H7 (cell line): Measurements from ENCODE around the gene HNRNPL. TPM values are rescaled to one million over a fixed set of nuclear protein-coding genes. Genes with fewer than 3 reads are reported as not detected.
A peak's percentile ranks its signal among the peaks of the same experiment; 100 is the strongest.
"Not testable (repeated sequence)": the region's sequence is repeated elsewhere in the genome, so short reads cannot be mapped to it uniquely, and the experiment has no call there.

Source experiments
- DNase-seq: peaks from one replicate; pipeline ENCODE4 v3.0.0; 2012
- H3K27me3 ChIP-seq: 2 replicates; pipeline ENCODE4 v1.6.0; 2011; ENCODE audit warnings: mild to moderate bottlenecking, low read length; ENCODE audit not compliant: control insufficient read depth, insufficient read depth
- H3K36me3 ChIP-seq: replicated peaks from 2 replicates; pipeline ENCODE4 v1.5.1; 2011; ENCODE audit warnings: low read length; ENCODE audit not compliant: control insufficient read depth, insufficient read depth
- H3K4me3 ChIP-seq: 2 replicates; pipeline ENCODE4 v1.5.1; 2011; ENCODE audit warnings: low read depth, mild to moderate bottlenecking, control low read depth, low read length, moderate library complexity; ENCODE audit not compliant: insufficient read depth
- total RNA-seq: library from RNA; depleted of rRNA; stranded (reverse); fragments of >200 nt; shearing (Covaris generic); gene quantifications from 2 replicates; pipeline ENCODE4 v1.2.3, GENCODE V29; 2014

Gene HNRNPL
- total RNA-seq, 1 experiment from 2014 or later = 591 TPM

DNA sequence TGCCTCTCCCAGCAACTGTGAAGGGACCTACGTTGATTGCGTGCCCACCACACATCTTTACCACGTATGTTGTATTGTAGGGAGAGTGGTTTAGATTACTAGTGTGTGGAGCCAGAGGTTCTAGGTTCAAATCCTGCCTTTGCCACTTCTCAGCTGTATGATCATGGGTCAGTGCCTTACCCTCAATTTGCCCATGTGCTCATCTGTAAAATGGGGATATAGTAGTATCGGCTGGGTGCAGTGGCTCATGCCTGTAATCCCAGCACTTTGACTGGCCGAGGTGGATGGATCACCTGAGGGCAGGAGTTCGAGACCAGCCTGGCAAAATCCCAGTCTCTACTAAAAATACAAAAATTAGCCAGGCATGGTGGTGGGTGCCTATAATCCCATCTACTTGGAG, 36.5 kb downstream of the HNRNPL start:
- H3K27me3 ChIP-seq = no peaks in the 10 kb centered on the region

DNA sequence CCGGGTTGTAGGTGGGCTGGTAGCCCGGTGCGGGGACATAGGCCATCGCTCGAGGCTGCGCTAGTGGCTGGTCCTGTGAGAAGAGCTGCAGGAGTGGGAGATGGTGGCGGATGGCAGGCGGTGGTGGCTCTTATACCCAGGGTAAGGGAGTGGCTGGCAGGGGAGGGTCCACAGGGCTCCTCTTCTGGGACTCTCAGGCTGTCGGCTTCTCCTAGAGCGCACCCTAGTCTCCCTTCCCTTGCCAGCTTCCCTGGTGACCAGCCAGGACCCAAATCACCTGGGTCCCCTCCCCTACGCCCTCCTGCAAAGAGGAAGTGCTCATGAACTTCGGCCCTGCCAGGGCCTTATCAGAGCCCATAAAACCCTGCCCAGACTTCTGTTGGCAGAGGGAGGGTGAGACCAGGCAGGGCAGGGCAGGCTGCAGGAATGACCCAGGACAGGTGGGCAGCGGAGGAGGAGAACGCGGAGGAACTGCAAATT, 36.9 kb downstream of the HNRNPL start, which contains the start of gene LGALS4:
LGALS4 (minus strand) TSS at position 105 of the 480 bp plus-strand sequence; CDS start at position 46, 59 bp downstream.
- DNase-seq = peak; percentile 64
- Histone ChIP-seq H3K27me3 (no peaks in the 10 kb centered on the region), H3K36me3 (peaks cover 4% of the 10 kb centered on the region), H3K4me3 (no peak within 1 kb of the TSS)

More for the DNA sequence above, 36.5 kb downstream of the HNRNPL start:
- no peak for DNase-seq
- Histone ChIP-seq H3K4me3 (no peak overlapping the region), H3K36me3 (peaks cover 4% of the 10 kb centered on the region)

DNA sequence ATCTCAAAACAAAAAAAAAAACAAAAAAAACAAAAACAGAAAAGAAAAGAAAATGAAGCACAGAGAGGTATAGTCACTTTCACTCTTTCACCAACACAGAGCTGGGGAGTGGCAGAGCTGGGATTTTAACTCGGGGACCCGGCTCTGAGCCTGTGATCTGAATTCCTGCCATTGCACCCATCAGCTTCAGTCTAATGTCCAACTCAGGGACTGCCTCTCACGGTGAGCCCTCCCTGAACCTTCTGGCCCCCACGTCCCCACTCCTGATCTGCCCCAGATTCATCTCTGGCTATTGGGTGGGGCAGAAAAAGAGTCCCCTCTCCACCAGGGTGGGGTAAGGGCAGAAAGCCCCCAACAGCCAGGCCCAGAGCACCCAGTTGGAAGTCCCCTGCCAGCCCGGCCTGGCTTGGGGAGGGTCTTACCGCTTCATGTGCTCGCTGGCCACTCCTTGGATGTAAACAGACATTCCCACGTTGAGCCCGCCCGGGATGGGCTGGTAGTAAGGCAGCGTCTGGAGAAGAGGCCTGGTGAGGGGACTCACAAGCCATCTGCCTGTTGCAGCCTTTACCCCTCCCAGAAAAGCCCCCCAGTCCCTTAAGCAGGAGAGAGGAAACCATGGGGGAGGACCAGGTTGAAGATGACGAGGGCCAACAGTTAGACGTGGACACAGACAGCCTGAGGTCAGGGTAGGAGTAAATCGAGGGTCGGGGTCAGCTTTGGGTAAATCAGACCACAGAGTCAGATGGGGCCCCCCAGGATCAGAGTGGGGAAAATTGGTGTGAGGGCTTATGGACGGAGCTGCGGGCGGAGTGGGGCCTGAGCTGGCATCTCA, 37.6 kb downstream of the HNRNPL start:
- Histone ChIP-seq H3K4me3 (no peak overlapping the region), H3K27me3 (no peaks in the 10 kb centered on the region), H3K36me3 (peaks cover 4% of the 10 kb centered on the region)
- DNase-seq = peak; percentile 45

DNA sequence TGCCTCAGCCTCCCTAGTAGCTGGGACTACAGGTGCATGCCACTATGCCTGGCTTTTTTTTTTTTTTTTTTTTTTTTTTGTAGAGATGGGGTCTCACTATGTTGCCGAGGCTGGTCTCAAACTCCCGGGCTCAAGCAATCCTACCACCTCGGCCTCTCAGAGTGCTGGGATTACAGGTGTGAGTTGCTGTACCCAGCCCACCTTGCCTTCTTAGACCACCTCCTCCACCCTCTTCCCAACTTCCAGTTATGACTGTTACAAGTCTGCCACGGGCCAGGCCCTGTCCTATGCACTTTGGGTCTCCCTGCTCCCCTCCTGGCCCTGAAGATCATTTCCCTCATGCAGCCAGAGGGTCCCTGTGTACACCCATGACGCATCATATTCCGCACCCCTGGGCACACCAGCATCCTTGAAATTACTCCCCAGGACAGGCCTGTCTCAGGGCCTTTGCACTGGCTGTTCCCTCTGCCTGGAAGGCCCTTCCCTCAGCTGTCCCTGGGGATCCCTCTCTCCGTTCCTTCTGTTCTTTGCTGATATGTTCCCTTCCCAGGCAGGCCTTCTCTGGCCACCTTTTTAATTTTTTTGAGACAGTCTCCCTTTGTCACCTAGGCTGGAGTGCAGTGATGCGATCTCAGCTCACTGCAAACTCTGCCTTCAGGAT, 40.1 kb downstream of the HNRNPL start:
- peak; percentile 13 for DNase-seq

DNA sequence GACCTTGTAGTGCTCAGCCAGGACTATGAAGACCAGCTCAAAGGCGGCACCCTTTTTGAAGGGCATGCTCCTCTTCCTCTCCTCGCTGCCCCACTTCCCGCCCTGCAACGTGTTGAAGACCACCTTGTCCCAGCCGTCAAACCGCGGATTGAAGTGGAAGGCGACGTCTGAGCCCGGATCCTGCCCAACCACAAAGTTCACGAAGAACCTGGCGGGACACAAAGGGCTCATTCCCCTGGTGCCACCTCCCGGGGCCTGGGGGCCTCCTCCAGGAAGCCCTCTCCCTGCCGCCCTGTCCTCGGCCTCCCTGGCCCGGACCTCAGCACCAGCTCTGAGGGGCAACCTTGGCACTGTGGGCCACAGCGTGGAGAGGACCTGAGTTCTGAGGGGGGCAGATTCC, 41.0 kb downstream of the HNRNPL start:
- H3K4me3 ChIP-seq = no peak overlapping the region
- no peaks in the 10 kb centered on the region for H3K36me3 ChIP-seq
- no peaks in the 10 kb centered on the region for H3K27me3 ChIP-seq
- peak; percentile 37 for DNase-seq

More for the DNA sequence above, 40.1 kb downstream of the HNRNPL start:
- Histone ChIP-seq H3K4me3 (no peak overlapping the region), H3K27me3 (no peaks in the 10 kb centered on the region), H3K36me3 (no peaks in the 10 kb centered on the region)

DNA sequence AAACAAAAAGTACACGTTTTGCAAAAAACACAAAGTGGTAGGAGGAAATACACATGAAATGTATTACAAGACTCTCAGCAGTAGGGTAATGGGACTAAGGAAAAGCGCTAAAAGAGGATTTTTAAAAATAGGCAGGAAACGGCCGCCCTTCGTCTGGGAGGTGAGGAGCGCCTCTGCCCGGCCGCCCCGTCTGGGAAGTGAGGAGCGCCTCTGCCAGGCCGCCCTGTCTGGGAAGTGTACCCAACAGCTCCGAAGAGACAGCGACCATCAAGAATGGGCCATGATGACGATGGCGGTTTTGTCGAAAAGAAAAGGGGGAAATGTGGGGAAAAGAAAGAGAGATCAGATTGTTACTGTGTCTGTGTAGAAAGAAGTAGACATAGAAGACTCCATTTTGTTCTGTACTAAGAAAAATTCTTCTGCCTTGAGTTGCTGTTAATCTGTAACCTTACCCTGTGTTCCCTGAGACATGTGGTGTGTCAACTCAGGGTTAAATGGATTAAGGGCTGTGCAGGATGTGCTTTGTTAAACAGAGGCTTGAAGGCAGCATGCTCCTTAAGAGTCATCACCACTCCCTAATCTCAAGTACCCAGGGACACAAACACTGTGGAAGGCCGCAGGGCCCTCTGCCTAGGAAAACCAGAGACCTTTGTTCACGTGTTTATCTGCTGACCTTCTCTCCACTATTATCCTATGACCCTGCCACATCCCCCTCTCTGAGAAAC, 42.2 kb downstream of the HNRNPL start:
- not testable (repeated sequence) for H3K27me3 ChIP-seq, H3K36me3 ChIP-seq, DNase-seq, H3K4me3 ChIP-seq

DNA sequence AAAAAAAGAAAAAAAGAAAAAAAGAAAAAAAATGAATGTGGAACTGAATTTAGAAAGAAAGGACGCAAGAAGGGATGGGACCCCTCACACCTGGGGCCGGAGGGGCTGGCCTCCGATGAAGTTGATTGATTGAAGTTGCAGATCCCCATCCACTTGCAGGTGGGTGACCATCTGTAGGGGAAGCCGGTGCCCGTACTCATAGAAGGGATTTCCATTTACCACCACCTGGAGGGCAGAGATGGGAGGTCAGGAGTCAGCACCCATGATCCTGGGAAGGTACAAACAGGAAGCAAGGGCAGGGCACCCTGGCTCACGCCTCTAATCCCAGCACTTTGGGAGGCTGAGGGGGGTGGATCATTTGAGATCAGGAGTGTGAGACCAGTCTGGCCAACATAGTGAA, 43.4 kb downstream of the HNRNPL start:
- Histone ChIP-seq H3K36me3 (no peaks in the 10 kb centered on the region), H3K27me3 (no peaks in the 10 kb centered on the region), H3K4me3 (no peak overlapping the region)
- no peak for DNase-seq

DNA sequence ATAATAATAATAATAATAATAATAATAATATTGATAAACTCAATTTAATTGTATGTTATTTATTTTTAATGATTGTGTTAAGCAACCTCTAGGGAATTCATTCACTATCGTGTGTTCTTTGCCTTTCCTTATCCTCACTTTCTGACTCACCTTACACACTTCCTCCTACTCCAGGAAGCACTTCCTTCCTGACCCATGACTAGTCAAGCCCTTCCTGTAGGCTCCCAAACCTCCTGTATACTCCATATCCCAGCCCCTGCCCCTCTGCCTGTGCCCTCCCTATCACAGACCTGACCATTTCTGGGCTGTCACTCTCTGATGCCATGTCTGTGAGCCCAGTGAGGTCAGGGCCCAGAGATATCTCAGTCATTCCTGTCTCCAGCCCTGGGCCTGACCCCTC, 44.6 kb downstream of the HNRNPL start:
- H3K36me3 ChIP-seq = no peaks in the 10 kb centered on the region
- no peak overlapping the region for H3K4me3 ChIP-seq
- no peak for DNase-seq
- no peaks in the 10 kb centered on the region for H3K27me3 ChIP-seq

DNA sequence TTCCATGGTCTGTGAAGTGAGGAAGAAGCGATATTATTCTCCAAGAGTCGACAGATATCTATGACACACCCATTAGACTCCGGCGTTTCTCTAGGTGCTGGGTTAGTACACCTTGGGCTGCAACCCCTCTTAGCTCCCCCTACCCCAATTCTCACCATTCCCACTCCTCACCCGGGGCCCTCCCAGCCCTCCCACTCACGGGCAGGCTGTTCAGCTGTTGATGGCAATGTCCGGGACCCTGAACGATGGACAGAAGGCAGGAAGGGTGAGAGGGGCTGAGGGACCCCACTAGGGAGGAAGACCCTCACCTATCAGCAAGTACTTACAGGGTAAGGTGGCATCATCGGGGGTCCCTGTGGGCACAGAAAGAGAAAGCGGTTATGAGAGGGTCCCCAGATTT, 46.2 kb downstream of the HNRNPL start:
- Histone ChIP-seq H3K36me3 (no peaks in the 10 kb centered on the region), H3K27me3 (no peaks in the 10 kb centered on the region), H3K4me3 (no peak overlapping the region)
- peak; percentile 31 for DNase-seq

DNA sequence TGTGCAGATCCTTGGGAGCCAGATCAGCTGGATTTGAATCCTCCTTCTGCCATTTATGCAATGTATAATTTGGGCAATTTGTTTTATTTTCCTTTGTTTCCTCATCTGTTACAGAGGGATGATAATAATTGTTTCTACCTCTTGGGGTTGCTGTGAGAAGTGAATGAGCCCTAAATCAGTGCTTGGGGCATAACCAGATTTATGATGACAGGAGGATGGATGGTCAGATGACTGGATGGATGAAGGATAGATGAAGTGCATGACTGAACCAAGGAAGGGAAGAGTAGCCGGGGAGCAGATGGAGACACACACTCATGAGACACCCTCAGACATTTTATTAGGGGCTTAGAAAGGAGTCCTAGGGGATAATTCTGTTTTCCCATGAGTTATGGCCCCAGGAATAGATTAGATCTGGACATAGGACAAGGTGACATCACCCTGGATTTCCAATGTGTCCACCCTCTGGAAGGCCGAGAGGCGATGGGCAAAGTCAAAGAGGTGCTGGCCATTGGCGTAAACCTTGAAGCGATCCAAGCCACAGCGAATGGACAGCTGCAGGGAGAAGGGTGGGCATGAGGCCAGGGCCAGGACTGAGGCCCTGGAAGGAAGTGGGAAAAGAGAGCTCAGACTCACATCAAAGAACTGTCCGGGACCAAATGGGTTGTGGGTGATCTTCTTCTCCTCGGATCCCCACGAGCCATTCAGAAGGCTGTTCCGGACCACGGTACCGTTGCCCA, 48.3 kb downstream of the HNRNPL start:
- no peak overlapping the region for H3K4me3 ChIP-seq
- H3K36me3 ChIP-seq = no peaks in the 10 kb centered on the region
- no peaks in the 10 kb centered on the region for H3K27me3 ChIP-seq
- DNase-seq = no peak

DNA sequence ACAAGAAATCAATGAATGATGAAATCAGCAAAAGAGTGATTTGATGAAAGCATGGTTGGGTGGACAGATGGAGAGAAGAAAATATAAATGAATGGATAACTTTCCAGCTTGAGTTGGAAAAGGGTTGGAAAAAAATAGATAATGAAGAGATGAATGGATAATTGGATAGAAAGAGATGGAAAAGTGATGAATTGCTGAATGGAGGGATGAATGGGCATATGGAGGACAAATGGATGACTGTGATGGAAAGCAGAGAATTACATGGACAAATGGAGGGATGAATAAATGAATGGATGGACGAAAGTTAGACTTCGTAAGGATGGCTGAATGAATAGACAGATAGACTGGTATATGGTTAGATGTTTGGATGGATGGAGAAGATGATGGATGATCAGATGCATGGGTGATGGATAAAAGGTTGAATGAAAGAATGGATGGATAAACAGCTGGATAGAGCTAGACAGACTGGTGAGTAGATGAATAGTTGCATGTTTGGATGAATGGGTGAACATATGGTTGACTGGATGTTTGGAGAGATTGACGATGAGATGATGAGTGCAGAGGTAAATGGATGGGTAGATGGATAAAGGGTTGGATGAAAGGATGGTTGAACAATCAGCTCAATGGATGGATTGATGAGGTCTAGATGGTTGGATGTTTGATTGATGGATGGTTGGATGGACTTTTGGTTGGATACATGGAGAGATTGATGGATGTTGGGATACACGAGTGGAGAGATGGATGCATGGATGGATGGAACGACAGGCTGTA, 49.0 kb downstream of the HNRNPL start:
- Histone ChIP-seq H3K4me3 (no peak overlapping the region), H3K36me3 (no peaks in the 10 kb centered on the region), H3K27me3 (no peaks in the 10 kb centered on the region)
- no peak for DNase-seq

DNA sequence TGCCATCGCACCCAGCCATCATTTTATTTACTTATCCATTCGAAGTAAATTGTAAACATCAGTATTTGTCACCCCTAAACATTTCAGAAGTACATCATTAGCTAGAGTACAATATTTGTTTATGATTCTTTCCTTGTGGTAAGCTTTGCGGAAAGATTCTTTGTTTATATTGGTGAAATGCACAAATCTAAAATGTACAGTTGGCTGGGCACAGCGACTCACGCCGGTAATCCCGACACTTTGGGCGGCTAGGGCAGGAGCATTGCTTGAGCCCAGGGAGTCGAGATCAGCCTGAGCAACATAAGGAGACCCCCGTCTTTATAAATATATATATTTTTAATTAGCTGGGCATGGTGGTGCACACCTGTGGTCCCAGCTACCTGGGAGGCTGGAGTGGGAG, 50.7 kb downstream of the HNRNPL start:
- Histone ChIP-seq H3K36me3 (no peaks in the 10 kb centered on the region), H3K27me3 (no peaks in the 10 kb centered on the region), H3K4me3 (no peak overlapping the region)
- DNase-seq = no peak

DNA sequence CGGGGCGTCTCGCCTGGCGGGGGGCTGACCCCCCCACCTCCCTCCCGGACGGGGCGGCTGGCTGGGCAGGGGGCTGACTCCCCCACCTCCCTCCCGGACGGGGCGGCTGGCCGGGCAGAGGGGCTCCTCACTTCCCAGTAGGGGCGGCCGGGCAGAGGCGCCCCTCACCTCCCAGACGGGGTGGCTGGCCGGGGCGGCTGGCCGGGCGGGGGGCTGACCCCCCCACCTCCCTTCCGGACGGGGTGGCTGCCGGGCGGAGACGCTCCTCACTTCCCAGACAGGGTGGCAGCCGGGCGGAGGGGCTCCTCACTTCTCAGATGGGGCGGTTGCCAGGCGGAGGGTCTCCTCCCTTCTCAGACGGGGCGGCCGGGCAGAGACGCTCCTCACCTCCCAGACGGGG, 52.0 kb downstream of the HNRNPL start:
- not testable (repeated sequence) for H3K27me3 ChIP-seq, DNase-seq, H3K36me3 ChIP-seq, H3K4me3 ChIP-seq
